Keratinocyte (primary cell): ENCODE measurements around the gene PRPF18. TPM values are rescaled to one million over a fixed set of nuclear protein-coding genes. Genes with fewer than 3 reads are reported as not detected.

Source experiments
- DNase-seq: peaks from one replicate; pipeline ENCODE4 v3.0.0-alpha.2; 2011; ENCODE audit warnings: low read depth, missing footprints, low spot score
- FAIRE-seq: peaks from 2 replicates; lab custom pipeline; 2011; peaks lifted over from hg19 to GRCh38; lab: Jason Lieb, UNC
- H2AFZ ChIP-seq: 2 replicates; pipeline ENCODE4 v1.6.0; 2012; ENCODE audit warnings: low read length, control low read depth, inconsistent platforms; ENCODE audit not compliant: control insufficient read depth
- H3K27ac ChIP-seq: 2 replicates; pipeline ENCODE4 v1.5.1; 2011; ENCODE audit warnings: low read length; ENCODE audit not compliant: control insufficient read depth, insufficient read depth
- H3K27me3 ChIP-seq: 3 replicates; pipeline ENCODE4 v1.6.0; 2011; ENCODE audit warnings: low read length; ENCODE audit not compliant: control insufficient read depth, insufficient read depth; ENCODE audit errors: extremely low read depth
- H3K36me3 ChIP-seq, 2 experiments: 2 replicates in 1 of 2; 3 replicates in 1 of 2; pipeline ENCODE4 v1.5.1; 2011; ENCODE audit warnings: low read length in 2 of 2, mild to moderate bottlenecking in 1 of 2; ENCODE audit not compliant: control insufficient read depth in 2 of 2, insufficient read depth in 2 of 2; ENCODE audit errors: extremely low read depth in 1 of 2
- H3K4me1 ChIP-seq: 3 replicates; pipeline ENCODE4 v1.5.1; 2011; ENCODE audit warnings: low read length; ENCODE audit not compliant: control insufficient read depth, insufficient read depth; ENCODE audit errors: extremely low read depth
- H3K4me2 ChIP-seq: 3 replicates; pipeline ENCODE4 v1.6.0; 2011; ENCODE audit warnings: low read depth, low read length; ENCODE audit not compliant: control insufficient read depth, insufficient read depth; ENCODE audit errors: extremely low read depth
- H3K4me3 ChIP-seq, 3 experiments: fragments of 200-600 bp in 1 of 3; sonication (generic) in 1 of 3; 2 replicates in 2 of 3; 3 replicates in 1 of 3; pipeline ENCODE4 v1.5.1; 2011 to 2016; ENCODE audit warnings: low read length in 3 of 3, mild to moderate bottlenecking in 3 of 3, control low read depth in 2 of 3, inconsistent platforms in 1 of 3, low read depth in 1 of 3, mixed read lengths in 1 of 3, mixed run types in 1 of 3, moderate library complexity in 1 of 3; ENCODE audit not compliant: control insufficient read depth in 2 of 3, insufficient read depth in 2 of 3; ENCODE audit errors: extremely low read depth in 1 of 3
- H3K79me2 ChIP-seq: 2 replicates; pipeline ENCODE4 v1.6.0; 2012; ENCODE audit warnings: low read length; ENCODE audit not compliant: control insufficient read depth, insufficient read depth
- H3K9ac ChIP-seq: 3 replicates; pipeline ENCODE4 v1.6.0; 2011; ENCODE audit warnings: low read length; ENCODE audit not compliant: control insufficient read depth, insufficient read depth; ENCODE audit errors: extremely low read depth
- H3K9me1 ChIP-seq: 3 replicates; pipeline ENCODE4 v1.6.0; 2011; ENCODE audit warnings: low read length; ENCODE audit not compliant: control insufficient read depth, insufficient read depth; ENCODE audit errors: extremely low read depth
- H3K9me3 ChIP-seq: 2 replicates; pipeline ENCODE4 v1.5.1; 2012; ENCODE audit warnings: low read depth, low read length; ENCODE audit not compliant: control insufficient read depth
- H4K20me1 ChIP-seq: 3 replicates; pipeline ENCODE4 v1.6.0; 2011; ENCODE audit warnings: low read length; ENCODE audit not compliant: control insufficient read depth, insufficient read depth; ENCODE audit errors: extremely low read depth
- CTCF ChIP-seq, 3 experiments: IDR thresholded peaks in 1 of 3; conservative IDR thresholded peaks in 1 of 3; optimal IDR thresholded peaks in 1 of 3; 2 replicates in 2 of 3; 3 replicates in 1 of 3; pipeline versions ENCODE3 to v1.5.1; 2011; ENCODE audit warnings: low read length in 3 of 3, mild to moderate bottlenecking in 3 of 3, moderate library complexity in 2 of 3, control low read depth in 1 of 3, inconsistent platforms in 1 of 3; ENCODE audit not compliant: insufficient read depth in 2 of 3; ENCODE audit errors: extremely low read depth in 1 of 3
- EZH2 ChIP-seq: IDR thresholded peaks from one replicate; pipeline ENCODE4 v1.6.1; 2012; ENCODE audit warnings: inconsistent platforms, mild to moderate bottlenecking, low read length, moderate library complexity
- dilution Hi-C: fragments of 300-500 bp; cut with MboI; formaldehyde crosslinking; loops from one replicate; pipeline ENCODE4 v1.7.0; 2020; ENCODE audit warnings: low sequenced_read_pairs; ENCODE audit not compliant: extremely low pct_ligation_motif_present
- polyA plus RNA-seq, 5 experiments: library from polyadenylated mRNA; depleted of rRNA in 3 of 5; stranded (reverse) in 3 of 5; stranded (forward) in 1 of 5; unstranded in 1 of 5; fragments of >200 nt; gene quantifications; 1 replicate in 1 of 5; 2 replicates in 3 of 5; 3 replicates in 1 of 5; pipeline versions ENCODE4 v1.2.1 to v1.2.3, GENCODE V29; 2011 to 2012; ENCODE audit warnings: missing spikeins in 2 of 5, low read depth in 1 of 5, low replicate concordance in 1 of 5

Gene PRPF18
- polyA plus RNA-seq, 1 donor (not counting 4 experiments of a cell fraction or from before 2014, with no cell fraction given) = 28.0 TPM

- no peak overlapping the region for H3K27ac ChIP-seq
- peaks cover 56% of the 10 kb centered on the region for H3K79me2 ChIP-seq
- TF ChIP-seq EZH2 (no peak), CTCF (optimal IDR thresholded peaks at IDR 0.05 in 1 of 3, IDR thresholded peaks at IDR 0.05 in 1 of 3, conservative IDR thresholded peaks at IDR 0.05 in 1 of 3; ENCODE audit: extremely low read depth in 1 of 3, insufficient read depth in 2 of 3, low read length in 3 of 3) (no peak)
- FAIRE-seq (no peak), DNase-seq (no peak)
- H3K9me3 ChIP-seq = no peaks in the 10 kb centered on the region
- no peak overlapping the region for H3K4me2 ChIP-seq
- H3K9me1 ChIP-seq = no peaks in the 10 kb centered on the region
- H3K9ac ChIP-seq = no peak overlapping the region
- H3K4me3 ChIP-seq = no peak overlapping the region
- no peaks in the 10 kb centered on the region for H4K20me1 ChIP-seq
- peaks cover 3 to 9% of the 10 kb centered on the region in 2 experiments for H3K36me3 ChIP-seq
- no peaks in the 10 kb centered on the region for H3K27me3 ChIP-seq
- no peak overlapping the region for H2AFZ ChIP-seq
- H3K4me1 ChIP-seq = peaks cover 8% of the 10 kb centered on the region
- dilution Hi-C loops = no loop called here
These were observed 4.1 kb downstream of the PRPF18 start for GRCh38 chr10:13590886-13591285.

- Histone ChIP-seq H3K4me3 (no peak overlapping the region), H3K36me3 (peaks cover 3 to 9% of the 10 kb centered on the region in 2 experiments), H3K27me3 (no peaks in the 10 kb centered on the region), H4K20me1 (no peaks in the 10 kb centered on the region), H3K9ac (no peak overlapping the region), H3K9me1 (no peaks in the 10 kb centered on the region), H3K4me1 (peaks cover 4% of the 10 kb centered on the region), H3K9me3 (no peaks in the 10 kb centered on the region), H3K79me2 (peaks cover 58% of the 10 kb centered on the region), H3K27ac (no peak overlapping the region), H3K4me2 (no peak overlapping the region), H2AFZ (no peak overlapping the region)
- dilution Hi-C loops = no loop called here
- no peak for DNase-seq
- TF ChIP-seq EZH2 (no peak), CTCF (optimal IDR thresholded peaks at IDR 0.05 in 1 of 3, IDR thresholded peaks at IDR 0.05 in 1 of 3, conservative IDR thresholded peaks at IDR 0.05 in 1 of 3; ENCODE audit: extremely low read depth in 1 of 3, insufficient read depth in 2 of 3, low read length in 3 of 3) (no peak)
- FAIRE-seq = no peak
These were observed 5.5 kb downstream of the PRPF18 start for GRCh38 chr10:13592306-13592705.
